NCI-H82 treated with DMSO at 0.1 percent for 48 hours (cell line): ENCODE results near the gene PRMT1.

Experiments
- DNase-seq: peaks from one replicate; lab custom pipeline; 2025; ENCODE audit not compliant: unreplicated experiment; lab: John Stamatoyannopoulos, UW

PRMT1 gene

DNA sequence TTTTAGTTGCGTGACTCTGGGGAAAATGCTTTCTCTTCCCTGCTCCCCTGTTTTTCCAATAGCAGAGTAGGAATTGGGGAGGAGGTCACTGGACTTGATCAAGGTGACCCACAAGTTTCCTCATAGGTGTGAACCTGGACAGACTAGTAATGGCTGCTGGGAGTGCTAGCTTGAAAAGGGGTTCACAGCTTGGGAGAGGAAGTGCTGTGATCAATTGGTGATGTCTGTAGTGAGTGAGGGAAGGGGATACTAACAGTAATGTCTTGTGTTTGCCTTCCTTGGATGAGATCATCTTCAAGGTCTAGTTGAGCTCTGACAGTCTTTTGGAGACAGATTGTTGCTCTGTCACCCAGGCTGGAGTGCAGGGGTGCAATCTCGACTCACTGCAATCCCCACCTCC, 9.6 kb upstream of the PRMT1 start:
- DNase-seq, result no peak

DNA sequence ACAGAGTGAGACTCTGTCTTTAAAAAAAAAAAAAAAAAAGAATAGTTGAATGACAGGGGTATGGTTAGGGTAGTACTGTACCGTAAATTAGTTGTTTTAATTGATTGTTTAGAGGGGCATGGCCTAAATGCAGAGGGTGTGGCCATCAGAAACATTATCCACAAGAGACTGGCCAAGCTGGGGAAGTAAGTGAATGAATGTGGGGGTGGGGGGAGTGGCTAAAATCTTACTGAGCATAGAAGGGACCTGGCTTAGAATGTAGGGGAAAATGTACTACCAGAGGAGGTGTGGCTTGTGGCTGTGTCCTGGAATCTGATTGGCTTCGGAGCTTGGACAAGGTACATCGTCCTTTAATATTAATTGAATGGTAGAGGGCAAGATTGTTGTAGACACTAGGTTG, 7.6 kb upstream of the PRMT1 start:
- DNase-seq, result no peak

- peak; percentile 92 for DNase-seq
Measured at GRCh38 chr19:49672131-49672919, 4.7 kb upstream of the PRMT1 start.

DNA sequence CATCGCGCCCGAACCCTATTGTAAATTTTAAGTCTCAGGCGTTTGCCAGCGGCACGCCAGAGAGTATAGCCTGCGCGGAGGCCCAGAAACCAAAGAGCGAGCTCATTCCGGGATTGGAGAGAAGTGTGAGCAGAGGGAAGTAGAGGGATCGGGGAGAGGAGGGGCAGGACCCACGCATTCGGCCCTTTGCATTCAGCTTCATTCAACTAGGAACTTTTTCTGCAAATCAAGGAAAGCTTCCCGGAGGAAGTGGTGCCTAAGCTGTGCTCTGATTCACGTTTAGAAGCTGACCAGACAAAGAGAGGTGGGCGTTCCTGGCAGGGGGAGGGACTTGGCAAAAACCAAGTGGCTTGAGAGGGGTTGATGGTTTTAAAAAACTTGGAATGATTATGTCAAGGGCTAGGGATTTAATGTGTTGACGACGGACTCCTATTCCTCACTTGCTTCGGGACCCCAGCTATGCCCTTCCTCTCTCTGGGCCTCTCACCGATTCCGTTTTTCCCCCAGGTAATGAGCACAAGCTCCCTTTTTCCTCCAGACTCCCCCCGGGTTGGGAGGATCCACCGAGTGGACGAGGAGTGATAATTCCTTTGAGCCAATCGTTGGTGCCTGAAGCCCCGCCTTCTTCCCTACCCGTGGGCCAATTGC, 811 bp upstream of the PRMT1 start:
- DNase-seq, result peak; percentile 89

DNA sequence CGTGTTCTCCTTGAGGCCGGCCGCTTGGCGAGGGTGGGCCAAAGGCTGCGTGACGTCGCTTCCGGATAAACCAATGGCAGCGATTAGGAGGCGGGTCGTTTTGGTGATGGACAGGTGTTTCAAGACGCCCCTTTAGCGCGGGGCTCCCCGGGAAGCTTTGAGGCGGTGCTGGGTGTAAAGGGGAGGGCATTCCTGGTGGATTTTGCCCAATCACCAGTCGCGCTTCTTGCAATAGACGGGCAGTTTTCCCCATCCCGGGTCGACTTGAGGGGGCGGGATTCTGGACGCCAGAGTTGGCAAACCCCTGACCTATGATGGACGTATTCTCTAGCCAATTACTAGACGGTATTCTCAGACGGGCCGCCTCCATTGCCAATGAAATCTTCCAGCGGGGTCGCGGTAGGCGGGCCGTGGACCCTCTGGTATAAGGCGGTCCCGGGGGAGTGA, 264 bp upstream of the PRMT1 start:
- peak; percentile 100 for DNase-seq

- peak; percentile 61 for DNase-seq
Measured at GRCh38 chr19:49677901-49678674, 1.0 kb downstream of the PRMT1 start.

DNA sequence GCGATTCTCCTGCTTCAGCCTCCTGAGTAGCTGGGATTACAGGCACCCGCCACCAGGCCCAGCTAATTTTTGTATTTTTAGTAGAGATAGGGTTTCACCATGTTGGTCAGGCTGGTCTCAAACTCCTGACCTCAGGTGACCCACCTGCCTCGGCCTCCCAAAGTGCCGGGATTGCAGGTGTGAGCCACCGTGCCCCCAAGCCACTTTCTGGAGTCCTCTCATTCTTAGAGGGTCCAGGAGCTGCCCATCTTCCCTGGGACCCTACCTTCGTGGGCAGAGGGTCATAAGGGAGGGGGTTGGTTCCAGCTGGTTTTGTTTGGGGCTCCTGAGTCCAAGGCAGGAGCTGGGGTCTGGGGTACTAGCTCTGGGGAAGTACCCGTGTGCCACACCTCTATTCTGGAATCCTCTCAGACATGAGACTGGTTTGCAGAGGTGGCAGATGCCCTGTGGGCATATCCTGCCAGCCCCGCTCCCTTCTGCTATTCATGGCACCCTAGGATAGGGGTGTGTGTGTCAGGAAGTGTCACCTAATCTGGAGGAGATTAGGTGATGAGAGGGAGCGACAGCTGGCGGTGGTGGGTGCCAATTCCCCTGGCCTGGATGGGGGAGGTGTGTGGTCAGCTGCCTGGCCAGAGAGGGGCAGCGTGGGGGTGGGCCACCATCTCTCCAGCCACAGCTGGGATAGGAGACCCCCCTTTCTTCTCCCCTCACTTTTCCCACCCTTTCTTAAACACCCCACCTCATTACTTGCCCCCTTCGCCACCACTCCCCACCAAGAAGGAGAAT, 2.1 kb downstream of the PRMT1 start:
- peak; percentile 81 for DNase-seq

GRCh38 chr19:49679771-49680413, 2.8 kb downstream of the PRMT1 start:
- DNase-seq, result peak; percentile 92

- peak; percentile 84 for DNase-seq
Measured at GRCh38 chr19:49680421-49681351, 3.6 kb downstream of the PRMT1 start.

DNA sequence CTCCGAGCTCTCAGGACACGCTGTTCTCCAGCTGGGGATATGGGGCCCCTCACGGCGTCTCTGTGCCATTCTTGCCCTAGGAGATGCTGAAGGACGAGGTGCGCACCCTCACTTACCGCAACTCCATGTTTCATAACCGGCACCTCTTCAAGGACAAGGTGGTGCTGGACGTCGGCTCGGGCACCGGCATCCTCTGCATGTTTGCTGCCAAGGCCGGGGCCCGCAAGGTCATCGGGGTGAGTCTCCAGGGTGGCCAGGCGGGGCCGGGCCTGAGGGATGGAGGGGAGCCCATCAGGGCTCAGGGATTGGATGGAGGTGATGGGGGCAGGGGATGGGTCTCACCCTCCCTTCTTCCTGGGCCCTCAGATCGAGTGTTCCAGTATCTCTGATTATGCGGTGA, 4.8 kb downstream of the PRMT1 start:
- no peak for DNase-seq

- no peak for DNase-seq
Measured at GRCh38 chr19:49682274-49682673, 5.2 kb downstream of the PRMT1 start.

GRCh38 chr19:49683814-49684250, 6.8 kb downstream of the PRMT1 start:
- no peak for DNase-seq

DNA sequence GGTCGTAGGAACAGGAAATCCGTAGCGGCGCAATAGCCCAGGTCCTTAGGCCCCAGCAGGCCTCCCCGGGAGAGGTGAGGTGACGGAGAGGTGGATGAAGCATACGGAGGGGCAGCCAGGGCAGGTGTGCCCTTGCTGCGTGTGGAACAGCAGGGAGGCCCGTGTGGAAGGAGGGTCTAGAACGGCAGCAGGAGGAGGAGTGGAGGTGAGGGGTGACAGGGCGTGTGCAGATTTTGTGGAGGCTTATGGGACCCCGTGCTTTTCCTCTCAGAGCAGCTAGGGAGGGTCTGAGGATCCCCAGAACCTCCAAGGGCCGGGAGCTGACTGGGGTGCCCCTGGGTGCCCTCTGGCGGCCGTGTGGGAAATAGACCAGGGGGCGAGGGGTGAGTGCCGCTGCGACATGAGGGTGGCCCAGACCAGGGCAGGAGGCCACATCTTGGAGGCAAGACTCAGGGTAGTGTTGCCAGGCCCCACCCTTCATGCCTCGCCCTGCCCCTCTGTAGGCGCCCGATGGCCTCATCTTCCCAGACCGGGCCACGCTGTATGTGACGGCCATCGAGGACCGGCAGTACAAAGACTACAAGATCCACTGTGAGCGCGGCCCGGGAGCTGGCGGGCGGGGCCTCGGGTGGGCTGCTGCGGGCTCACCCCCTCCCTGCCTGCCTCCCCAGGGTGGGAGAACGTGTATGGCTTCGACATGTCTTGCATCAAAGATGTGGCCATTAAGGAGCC, 7.3 kb downstream of the PRMT1 start:
- DNase-seq, result no peak

DNA sequence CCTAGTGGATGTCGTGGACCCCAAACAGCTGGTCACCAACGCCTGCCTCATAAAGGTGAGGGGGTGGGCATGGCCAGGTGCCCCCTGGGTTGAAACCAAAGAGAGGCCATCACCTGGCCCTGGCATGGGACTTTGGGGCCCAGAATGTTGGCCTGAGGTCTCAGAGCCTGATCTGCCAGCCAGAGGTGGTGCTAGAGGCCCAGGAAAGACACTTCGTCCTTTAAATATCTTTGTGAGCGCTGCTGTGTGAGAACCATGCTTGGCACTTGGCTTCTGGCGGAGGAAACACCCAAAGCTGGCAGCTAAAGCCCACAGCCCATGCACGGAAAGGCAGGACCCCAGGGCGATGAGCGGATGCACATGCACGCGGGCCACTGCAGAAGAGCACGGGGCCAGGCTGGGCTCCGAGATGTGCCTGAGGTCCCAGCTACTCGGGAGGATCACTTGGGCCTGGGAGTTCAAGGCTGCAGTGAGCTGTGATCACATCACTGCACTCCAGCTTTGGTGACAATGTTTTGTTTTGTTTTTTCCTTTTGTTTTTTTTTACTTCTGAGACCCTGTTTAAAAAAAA, 8.0 kb downstream of the PRMT1 start:
- DNase-seq, result no peak

- DNase-seq, result no peak
Measured at GRCh38 chr19:49685845-49686332, 8.8 kb downstream of the PRMT1 start.

- DNase-seq, result no peak
Measured at GRCh38 chr19:49686503-49687088, 9.5 kb downstream of the PRMT1 start.

DNA sequence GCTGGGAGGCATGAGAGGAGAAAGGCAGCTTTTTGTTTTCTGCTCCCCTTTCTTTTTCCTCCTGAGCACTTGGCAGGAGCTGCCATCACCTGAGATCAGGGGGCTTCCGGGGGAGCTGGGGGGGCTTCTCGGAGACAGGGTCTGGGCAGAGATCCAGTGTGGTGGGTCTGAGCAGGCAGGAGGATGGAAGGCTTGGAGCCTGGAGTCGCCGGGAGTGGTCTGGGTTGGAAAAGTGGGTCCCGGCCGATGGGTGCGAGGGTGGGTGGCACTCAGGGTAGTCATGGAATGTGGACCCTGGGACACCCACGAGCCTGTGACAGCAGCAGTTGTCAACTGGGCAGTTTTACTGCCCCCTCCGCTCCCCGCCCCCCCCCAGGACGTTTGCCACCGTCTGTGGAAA, 10.1 kb downstream of the PRMT1 start:
- no peak for DNase-seq
